K562 (cell line): ENCODE data around the gene OBSCN. TPM values are rescaled to one million over a fixed set of nuclear protein-coding genes. Genes with fewer than 3 reads are reported as not detected.

Experiments used
- ATAC-seq: fragments of 200-7000 bp; cut with Tn5 transposase; 3 replicates; pipeline ENCODE4 v1.9.1; 2020; ENCODE audit warnings: moderate library complexity
- BruUV-seq: library from RNA; stranded (reverse); fragments of 400-500 nt; replicated peaks from 2 replicates; lab custom pipeline; 2021; lab: Mats Ljungman, UMichigan
- CTCF ChIA-PET: fragments of 300-600 bp; formaldehyde crosslinking; extraction: SDS; loops from one replicate; lab custom pipeline; 2021; ENCODE audit warnings: low intra/inter-chr PET ratio; lab: Yijun Ruan, JAX
- POLR2A ChIA-PET: fragments of 300-600, 350-650 bp; sonication (Branson Sonifier 250); formaldehyde crosslinking; extraction: SDS; loops from one replicate; lab custom pipeline; 2021; ENCODE audit warnings: antibody characterized with exemption, inconsistent platforms; lab: Yijun Ruan, JAX
- DNase-seq, 4 experiments: peaks; one replicate each; pipeline versions ENCODE4 v3.0.0 to v3.0.0-alpha.2; 2011 to 2018; ENCODE audit warnings: low spot score in 3 of 4, mixed read lengths in 3 of 4; ENCODE audit errors: extremely low read depth in 1 of 4
- FAIRE-seq: peaks from 2 replicates; lab custom pipeline; 2011; peaks lifted over from hg19 to GRCh38; lab: Jason Lieb, UNC
- H2AFZ ChIP-seq: 2 replicates; pipeline ENCODE4 v1.6.0; 2011; ENCODE audit warnings: low read depth, low read length, control low read depth, inconsistent platforms
- H3K27ac ChIP-seq: fragments of 200-600 bp; 3 replicates; pipeline ENCODE4 v1.8.0; 2011; ENCODE audit warnings: low read depth, mild to moderate bottlenecking, control low read depth, inconsistent platforms, low read length, moderate library complexity, mixed read lengths; ENCODE audit errors: extremely low read depth
- H3K27me3 ChIP-seq, 2 experiments: fragments of 300-600 bp in 1 of 2; 2 replicates in 1 of 2; 3 replicates in 1 of 2; pipeline versions ENCODE4 v1.6.0 to v1.8.0; 2011; ENCODE audit warnings: inconsistent platforms in 2 of 2, low read length in 2 of 2, mild to moderate bottlenecking in 1 of 2, mixed read lengths in 1 of 2, moderate library complexity in 1 of 2; ENCODE audit not compliant: control insufficient read depth in 2 of 2, insufficient read depth in 2 of 2
- H3K36me3 ChIP-seq: fragments of 300-600 bp; 3 replicates; pipeline ENCODE4 v1.8.0; 2011; ENCODE audit warnings: mild to moderate bottlenecking, low read length, inconsistent platforms; ENCODE audit not compliant: control insufficient read depth, insufficient read depth
- H3K4me1 ChIP-seq, 2 experiments: fragments of 200-600 bp in 1 of 2; replicated peaks in 1 of 2; 2 replicates in 1 of 2; 3 replicates in 1 of 2; pipeline versions ENCODE4 v1.5.1 to v1.8.0; 2011; ENCODE audit warnings: inconsistent platforms in 2 of 2, low read length in 2 of 2, mild to moderate bottlenecking in 1 of 2, mixed read lengths in 1 of 2, moderate library complexity in 1 of 2; ENCODE audit not compliant: control insufficient read depth in 2 of 2, insufficient read depth in 2 of 2
- H3K4me2 ChIP-seq: 2 replicates; pipeline ENCODE4 v1.6.1; 2011; ENCODE audit warnings: low read length, control low read depth, inconsistent platforms, mixed read lengths; ENCODE audit not compliant: insufficient read depth
- H3K4me3 ChIP-seq: fragments of 200-600 bp; sonication (generic), shearing (Covaris generic); 2 replicates; pipeline ENCODE4 v1.5.1; 2016; ENCODE audit warnings: control low read depth, inconsistent platforms
- H3K79me2 ChIP-seq: fragments of 200-600 bp; 3 replicates; pipeline ENCODE4 v1.8.0; 2011; ENCODE audit warnings: low read length, inconsistent platforms; ENCODE audit not compliant: control insufficient read depth, insufficient read depth
- H3K9ac ChIP-seq, 2 experiments: 2 replicates each; pipeline versions ENCODE4 v1.6.0 to v1.6.1; 2011; ENCODE audit warnings: low read depth in 2 of 2, low read length in 2 of 2, control low read depth in 1 of 2, inconsistent platforms in 1 of 2, mild to moderate bottlenecking in 1 of 2, mixed read lengths in 1 of 2; ENCODE audit not compliant: insufficient read depth in 1 of 2
- H3K9me1 ChIP-seq: one replicate; pipeline ENCODE4 v1.6.0; 2011; ENCODE audit warnings: inconsistent platforms, mild to moderate bottlenecking, low read length, moderate library complexity; ENCODE audit not compliant: control insufficient read depth, insufficient read depth
- H3K9me3 ChIP-seq: replicated peaks from 2 replicates; pipeline ENCODE4 v1.5.1; 2011; ENCODE audit warnings: low read depth, low read length, inconsistent platforms; ENCODE audit not compliant: control insufficient read depth, insufficient read depth
- H4K20me1 ChIP-seq: replicated peaks from 2 replicates; pipeline ENCODE4 v1.6.1; 2011; ENCODE audit warnings: low read length, inconsistent platforms, mixed read lengths; ENCODE audit not compliant: control insufficient read depth, insufficient read depth
- BCOR ChIP-seq: fragments of 450-650 bp; IDR thresholded peaks from 2 replicates; pipeline ENCODE4 v1.6.1; 2016
- CBFB ChIP-seq: sonication (generic); formaldehyde crosslinking; IDR thresholded peaks from 2 replicates; pipeline ENCODE4 v1.4.0; 2020; ENCODE audit warnings: mild to moderate bottlenecking, missing genetic modification reagents
- CC2D1A ChIP-seq: fragments of 450-650 bp; IDR thresholded peaks from 2 replicates; pipeline ENCODE4 v1.6.1; 2017; ENCODE audit warnings: mild to moderate bottlenecking
- EP400 ChIP-seq: fragments of 450-650 bp; IDR thresholded peaks from 2 replicates; pipeline ENCODE4 v1.6.1; 2017; ENCODE audit warnings: antibody characterized with exemption, mild to moderate bottlenecking, moderate library complexity
- HBP1 ChIP-seq: fragments of 450-650 bp; formaldehyde crosslinking; IDR thresholded peaks from 2 replicates; pipeline ENCODE4 v1.4.0; 2022; ENCODE audit warnings: missing genetic modification characterization
- JUN ChIP-seq, 2 experiments: sonication (generic) in 1 of 2; formaldehyde crosslinking in 1 of 2; IDR thresholded peaks; 2 replicates each; pipeline versions ENCODE4 v1.6.1 to v1.8.0; 2012 to 2022; ENCODE audit warnings: borderline replicate concordance in 2 of 2, mild to moderate bottlenecking in 2 of 2, improper control_type of control experiment in 1 of 2, low read depth in 1 of 2, low read length in 1 of 2, missing genetic modification reagents in 1 of 2
- STAT5B ChIP-seq: fragments of 250-450 bp; sonication (Bioruptor Pico); IDR thresholded peaks from 2 replicates; pipeline ENCODE4 v1.8.0; 2021; ENCODE audit warnings: mild to moderate bottlenecking, inconsistent platforms
- TFAP4 ChIP-seq: sonication (generic); formaldehyde crosslinking; IDR thresholded peaks from 2 replicates; pipeline ENCODE4 v1.8.0; 2022; ENCODE audit warnings: missing genetic modification reagents, mild to moderate bottlenecking, moderate library complexity, borderline replicate concordance
- ZNF639 ChIP-seq, 2 experiments: fragments of 200-800 bp in 1 of 2; sonication (Bioruptor generic) in 1 of 2; sonication (generic) in 1 of 2; formaldehyde crosslinking in 1 of 2; IDR thresholded peaks in 1 of 2; conservative IDR thresholded peaks in 1 of 2; 2 replicates each; pipeline versions ENCODE4 v1.5.0 to v1.6.1; 2016 to 2020; ENCODE audit warnings: missing compliant biosample characterization in 1 of 2, missing genetic modification characterization in 1 of 2, missing genetic modification reagents in 1 of 2
- ZNF766 ChIP-seq: fragments of 200-800 bp; sonication (Bioruptor generic); conservative IDR thresholded peaks from 2 replicates; pipeline ENCODE4 v1.6.1; 2016; ENCODE audit warnings: missing genetic modification characterization, missing compliant biosample characterization
- WGBS: fragments of 100-300 bp; shearing (Covaris generic); methylation state at CpG from one replicate; pipeline ENCODE4 v1.1.6; 2016; ENCODE audit warnings: low coverage, mixed read lengths; ENCODE audit not compliant: insufficient coverage; ENCODE audit errors: missing lambda C conversion rate; 5-methylcytosine and 5-hydroxymethylcytosine counted together
- in situ Hi-C: fragments of 300-500 bp; cut with MboI; formaldehyde crosslinking; loops from 4 replicates; pipeline ENCODE4 v1.15.0; 2018; ENCODE audit warnings: inconsistent platforms, mixed read lengths
- intact Hi-C: fragments of 100-400 bp; cut with micrococcal nuclease; formaldehyde crosslinking; loops from 2 replicates; pipeline ENCODE4 v1.14.2; 2022
- polyA plus RNA-seq, 8 experiments: library from polyadenylated mRNA; depleted of rRNA in 4 of 8; stranded (reverse) in 5 of 8; unstranded in 3 of 8; fragments of >200 nt; fragmentation: Nextera tagmentation in 2 of 8; fragmentation: Illumina TruSeq in 1 of 8; extraction: Ambion mirVana in 2 of 8; extraction: Trizol in 1 of 8; gene quantifications; 2 replicates each; pipeline versions ENCODE4 v1.2.1 to v1.2.3, GENCODE V29; 2011 to 2014; ENCODE audit warnings: inconsistent platforms in 1 of 8, missing spikeins in 1 of 8
- total RNA-seq, 7 experiments: library from RNA; depleted of rRNA in 6 of 7; stranded (reverse); fragments of >200 nt in 6 of 7; fragmentation: Illumina TruSeq in 2 of 7; extraction: Trizol in 2 of 7; gene quantifications; 2 replicates each; pipeline versions ENCODE4 v1.2.1 to v1.2.3, GENCODE V29; 2011 to 2021; ENCODE audit warnings: low replicate concordance in 1 of 7
- TF ChIP-seq, protein P1 (sequence below): fragments of 250-450 bp; sonication (Bioruptor Pico); IDR thresholded peaks from 2 replicates; pipeline ENCODE4 v1.8.0; 2022; ENCODE audit warnings: moderate library complexity, mild to moderate bottlenecking, inconsistent platforms
- TF ChIP-seq, protein P2 (sequence below): fragments of 250-450 bp; sonication (Bioruptor Pico); IDR thresholded peaks from 2 replicates; pipeline ENCODE4 v1.8.0; 2021; ENCODE audit warnings: mild to moderate bottlenecking, moderate library complexity

The OBSCN gene
- total and polyA plus RNA-seq, 9 of the 15 experiments (the other 6 are each of a cell fraction or from before 2014, with no cell fraction given): 0.18 to 19.7 (median 3.6) TPM

GRCh38 chr1:228166170-228166936 is 41.5 kb upstream of the OBSCN start:
- peaks cover 10% of the 10 kb centered on the region for H3K79me2 ChIP-seq
- H3K27me3 ChIP-seq: no peaks in the 10 kb centered on the region
- CTCF ChIA-PET: interaction anchor here (0.6 kb wide), 1 partner anchor 1957 kb away, joined by 3 read pairs; no protein-coding TSS in a partner anchor
- POLR2A ChIA-PET: interaction anchor here (0.5 to 5.8 kb wide), 14 partner anchors 8 to 326 kb away, joined by 3 to 47 read pairs (median 3); partner anchors contain the start of gene GUK1
- intact Hi-C loops: loop anchor here (1.0 kb wide), 2 partner anchors 26 to 35 kb away; partner anchors contain the start of gene GUK1
- H3K36me3 ChIP-seq: no peaks in the 10 kb centered on the region
- peaks cover 18 to 50% of the 10 kb centered on the region in 2 experiments for H3K4me1 ChIP-seq
- H3K4me3 ChIP-seq: peak overlapping the region; percentile 78
- H3K9me1 ChIP-seq: peaks cover 12% of the 10 kb centered on the region
- peak overlapping the region; percentile 93 to 100 for H3K9ac ChIP-seq
- peak; percentile 62 to 82 (median 71) for DNase-seq
- no peaks in the 10 kb centered on the region for H3K9me3 ChIP-seq
- BruUV-seq: no TSS peak
- 18% methylated on average over 18 of the region's 26 CpGs for WGBS
- in situ Hi-C loops: no loop called here
- H2AFZ ChIP-seq: peak overlapping the region; percentile 82
- H4K20me1 ChIP-seq: peaks cover 6% of the 10 kb centered on the region
- H3K4me2 ChIP-seq: peak overlapping the region; percentile 96
- H3K27ac ChIP-seq: peak overlapping the region; percentile 99
- ATAC-seq: peak; percentile 46
- FAIRE-seq: peak; percentile 80
- peak; percentile 57 for TF ChIP-seq CC2D1A
- peak; percentile 36; the same call in 1 of the 2 replicates for TF ChIP-seq TFAP4 (CRISPR knock-in tag)
- TF ChIP-seq, protein P1, sequence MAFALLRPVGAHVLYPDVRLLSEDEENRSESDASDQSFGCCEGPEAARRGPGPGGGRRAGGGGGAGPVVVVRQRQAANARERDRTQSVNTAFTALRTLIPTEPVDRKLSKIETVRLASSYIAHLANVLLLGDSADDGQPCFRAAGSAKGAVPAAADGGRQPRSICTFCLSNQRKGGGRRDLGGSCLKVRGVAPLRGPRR (CRISPR knock-in tag): no peak
- TF ChIP-seq ZNF639 (CRISPR knock-in tag; conservative IDR thresholded peaks at IDR 0.05 in 1 of 2, IDR thresholded peaks at IDR 0.05 in 1 of 2): no peak
- TF ChIP-seq, protein P2, sequence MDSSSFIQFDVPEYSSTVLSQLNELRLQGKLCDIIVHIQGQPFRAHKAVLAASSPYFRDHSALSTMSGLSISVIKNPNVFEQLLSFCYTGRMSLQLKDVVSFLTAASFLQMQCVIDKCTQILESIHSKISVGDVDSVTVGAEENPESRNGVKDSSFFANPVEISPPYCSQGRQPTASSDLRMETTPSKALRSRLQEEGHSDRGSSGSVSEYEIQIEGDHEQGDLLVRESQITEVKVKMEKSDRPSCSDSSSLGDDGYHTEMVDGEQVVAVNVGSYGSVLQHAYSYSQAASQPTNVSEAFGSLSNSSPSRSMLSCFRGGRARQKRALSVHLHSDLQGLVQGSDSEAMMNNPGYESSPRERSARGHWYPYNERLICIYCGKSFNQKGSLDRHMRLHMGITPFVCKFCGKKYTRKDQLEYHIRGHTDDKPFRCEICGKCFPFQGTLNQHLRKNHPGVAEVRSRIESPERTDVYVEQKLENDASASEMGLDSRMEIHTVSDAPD (CRISPR knock-in tag): no peak
- TF ChIP-seq HBP1: no peak
- no peak for TF ChIP-seq STAT5B (CRISPR knock-in tag)
- TF ChIP-seq EP400: peak; percentile 8; the same call in 1 of the 2 replicates
- 0 out of 2 replicates have a peak, but pooled peaks have one; percentile 28 for TF ChIP-seq BCOR
- TF ChIP-seq JUN (IDR thresholded peaks at IDR 0.05; ENCODE audit: borderline replicate concordance, low read depth, low read length): peak; percentile 64; the same call in 1 of the 2 replicates
- no peak; the same call in 1 of the 2 replicates for TF ChIP-seq JUN (CRISPR knock-in tag; IDR thresholded peaks at IDR 0.05; ENCODE audit: borderline replicate concordance)
- peak; percentile 59; the same call in 1 of the 2 replicates for TF ChIP-seq ZNF766 (CRISPR knock-in tag)
- TF ChIP-seq CBFB (CRISPR knock-in tag): peak; percentile 68; the same call in 1 of the 2 replicates
